ENCODE data around the gene PITPNM2.

Gene PITPNM2

GRCh38 chr12:123143736-123144461 is 7.0 kb downstream of the PITPNM2 start:
- DNase-seq (ENCODE audit: low read depth, low spot score) = no peak

- DNase-seq (ENCODE audit: low read depth, low spot score) = no peak
These were observed 7.8 kb downstream of the PITPNM2 start for GRCh38 chr12:123142921-123143735.

- no peak for DNase-seq (ENCODE audit: low read depth, low spot score)
These were observed 8.4 kb downstream of the PITPNM2 start for GRCh38 chr12:123142518-123142840.

- no peak for DNase-seq (ENCODE audit: low read depth, low spot score)
These were observed 9.0 kb downstream of the PITPNM2 start for GRCh38 chr12:123141615-123142517.

- DNase-seq (ENCODE audit: low read depth, low spot score) = no peak
These were observed 9.9 kb downstream of the PITPNM2 start for GRCh38 chr12:123140676-123141614.

- no peak for DNase-seq (ENCODE audit: low read depth, low spot score)
These were observed 10.8 kb downstream of the PITPNM2 start for GRCh38 chr12:123139926-123140675.

GRCh38 chr12:123135688-123136087 is 15.2 kb downstream of the PITPNM2 start:
- no peak for DNase-seq (ENCODE audit: low read depth, low spot score)

- no peak for DNase-seq (ENCODE audit: low read depth, low spot score)
These were observed 16.1 kb downstream of the PITPNM2 start for GRCh38 chr12:123134826-123135225.

GRCh38 chr12:123134271-123134671 is 16.6 kb downstream of the PITPNM2 start:
- no peak for DNase-seq (ENCODE audit: low read depth, low spot score)

GRCh38 chr12:123133701-123134100 is 17.2 kb downstream of the PITPNM2 start:
- DNase-seq (ENCODE audit: low read depth, low spot score) = no peak

GRCh38 chr12:123132951-123133619 is 17.8 kb downstream of the PITPNM2 start:
- DNase-seq (ENCODE audit: low read depth, low spot score) = no peak

GRCh38 chr12:123131879-123132402 is 18.9 kb downstream of the PITPNM2 start:
- no peak for DNase-seq (ENCODE audit: low read depth, low spot score)

GRCh38 chr12:123131291-123131832 is 19.5 kb downstream of the PITPNM2 start:
- no peak for DNase-seq (ENCODE audit: low read depth, low spot score)

- no peak for DNase-seq (ENCODE audit: low read depth, low spot score)
These were observed 21.3 kb downstream of the PITPNM2 start for GRCh38 chr12:123129621-123130020.

- no peak for DNase-seq (ENCODE audit: low read depth, low spot score)
These were observed 23.8 kb downstream of the PITPNM2 start for GRCh38 chr12:123127182-123127495.

- no peak for DNase-seq (ENCODE audit: low read depth, low spot score)
These were observed 24.4 kb downstream of the PITPNM2 start for GRCh38 chr12:123126294-123127181.

- no peak for DNase-seq (ENCODE audit: low read depth, low spot score)
These were observed 28.3 kb downstream of the PITPNM2 start for GRCh38 chr12:123122626-123123025.

- no peak for DNase-seq (ENCODE audit: low read depth, low spot score)
These were observed 29.2 kb downstream of the PITPNM2 start for GRCh38 chr12:123121670-123122069.

Data from iPS DF 19.7 (cell line).